CD4-positive, alpha-beta memory T cell (primary cell): ENCODE results near the gene SEMA3G. TPM values are rescaled to one million over a fixed set of nuclear protein-coding genes. Genes with fewer than 3 reads are reported as not detected.
A peak's percentile ranks its signal among the peaks of the same experiment; 100 is the strongest.

Experiments used
- CTCF ChIA-PET: fragments of 350-600 bp; sonication (Branson Sonifier 250); formaldehyde crosslinking; loops from one replicate; lab custom pipeline; 2021; ENCODE audit warnings: inconsistent platforms; ENCODE audit not compliant: partially characterized antibody; lab: Charles Lee
- POLR2A ChIA-PET: fragments of 350-600 bp; sonication (Branson Sonifier 250); formaldehyde crosslinking; loops from one replicate; lab custom pipeline; 2021; ENCODE audit not compliant: partially characterized antibody; lab: Charles Lee
- DNase-seq, 5 donors: peaks; one replicate each; pipeline versions ENCODE4 v3.0.0 to v3.0.0-alpha.2; 2020 to 2022; ENCODE audit warnings: mixed read lengths in 1 of 5
- H3K27ac ChIP-seq: one replicate; pipeline ENCODE4 v1.7.0; 2013; ENCODE audit warnings: low read depth, low read length
- H3K27me3 ChIP-seq: 2 replicates; pipeline ENCODE4 v1.7.0; 2013; ENCODE audit warnings: mild to moderate bottlenecking, low read length, moderate library complexity; ENCODE audit not compliant: insufficient read depth
- H3K36me3 ChIP-seq: 2 replicates; pipeline ENCODE4 v1.7.0; 2013; ENCODE audit warnings: mild to moderate bottlenecking, low read length, moderate library complexity; ENCODE audit not compliant: insufficient read depth
- H3K4me1 ChIP-seq: 2 replicates; pipeline ENCODE4 v1.7.0; 2013; ENCODE audit warnings: mild to moderate bottlenecking, low read length, moderate library complexity; ENCODE audit not compliant: insufficient read depth
- H3K4me3 ChIP-seq, 2 donors: one replicate each; pipeline ENCODE4 v1.7.0; 2013; ENCODE audit warnings: low read length in 2 of 2, mild to moderate bottlenecking in 1 of 2
- H3K9me3 ChIP-seq, 2 donors: one replicate each; pipeline ENCODE4 v1.7.0; 2013; ENCODE audit warnings: low read length in 2 of 2, control low read depth in 1 of 2; ENCODE audit not compliant: control insufficient read depth in 1 of 2
- H3K27ac Mint-ChIP-seq, 7 donors: one replicate each; pipeline ENCODE4 v1.8.0; 2020 to 2021; ENCODE audit warnings: mixed read lengths in 7 of 7, mild to moderate bottlenecking in 6 of 7, inconsistent platforms in 3 of 7, moderate library complexity in 3 of 7
- H3K27me3 Mint-ChIP-seq, 2 donors: one replicate each; pipeline ENCODE4 v1.8.0; 2020 to 2021; ENCODE audit warnings: mixed read lengths in 2 of 2
- H3K36me3 Mint-ChIP-seq, 2 donors: one replicate each; pipeline ENCODE4 v1.8.0; 2020 to 2021; ENCODE audit warnings: mixed read lengths in 2 of 2, inconsistent platforms in 1 of 2, mild to moderate bottlenecking in 1 of 2
- H3K4me1 Mint-ChIP-seq, 4 donors: one replicate each; pipeline ENCODE4 v1.8.0; 2020 to 2021; ENCODE audit warnings: mixed read lengths in 4 of 4, mild to moderate bottlenecking in 1 of 4
- H3K4me3 Mint-ChIP-seq, 8 donors: one replicate each; pipeline ENCODE4 v1.8.0; 2020 to 2021; ENCODE audit warnings: mixed read lengths in 8 of 8, mild to moderate bottlenecking in 7 of 8, moderate library complexity in 6 of 8, inconsistent platforms in 3 of 8
- H3K9me3 Mint-ChIP-seq, 8 donors: one replicate each; pipeline ENCODE4 v1.8.0; 2020 to 2021; ENCODE audit warnings: mixed read lengths in 8 of 8, mild to moderate bottlenecking in 5 of 8, inconsistent platforms in 3 of 8, moderate library complexity in 1 of 8
- intact Hi-C: fragments of 100-400 bp; cut with micrococcal nuclease; formaldehyde crosslinking; loops from one replicate; pipeline ENCODE4 v1.15.1; 2023
- polyA plus RNA-seq, 2 donors: library from polyadenylated mRNA; unstranded; fragments of 300-500 nt; fragmentation: Illumina TruSeq; gene quantifications; one replicate each; pipeline ENCODE4 v1.2.3, GENCODE V29; 2021
- total RNA-seq, 2 experiments: library from RNA; stranded (reverse); gene quantifications; one replicate each; pipeline ENCODE4 v1.2.3, GENCODE V29; 2021

The SEMA3G gene
- under 1 TPM; 0.17 to 0.22 TPM for total RNA-seq
- under 1 TPM in 1 of 2 donors, not detected in 1; 0.29 TPM for polyA plus RNA-seq

DNA sequence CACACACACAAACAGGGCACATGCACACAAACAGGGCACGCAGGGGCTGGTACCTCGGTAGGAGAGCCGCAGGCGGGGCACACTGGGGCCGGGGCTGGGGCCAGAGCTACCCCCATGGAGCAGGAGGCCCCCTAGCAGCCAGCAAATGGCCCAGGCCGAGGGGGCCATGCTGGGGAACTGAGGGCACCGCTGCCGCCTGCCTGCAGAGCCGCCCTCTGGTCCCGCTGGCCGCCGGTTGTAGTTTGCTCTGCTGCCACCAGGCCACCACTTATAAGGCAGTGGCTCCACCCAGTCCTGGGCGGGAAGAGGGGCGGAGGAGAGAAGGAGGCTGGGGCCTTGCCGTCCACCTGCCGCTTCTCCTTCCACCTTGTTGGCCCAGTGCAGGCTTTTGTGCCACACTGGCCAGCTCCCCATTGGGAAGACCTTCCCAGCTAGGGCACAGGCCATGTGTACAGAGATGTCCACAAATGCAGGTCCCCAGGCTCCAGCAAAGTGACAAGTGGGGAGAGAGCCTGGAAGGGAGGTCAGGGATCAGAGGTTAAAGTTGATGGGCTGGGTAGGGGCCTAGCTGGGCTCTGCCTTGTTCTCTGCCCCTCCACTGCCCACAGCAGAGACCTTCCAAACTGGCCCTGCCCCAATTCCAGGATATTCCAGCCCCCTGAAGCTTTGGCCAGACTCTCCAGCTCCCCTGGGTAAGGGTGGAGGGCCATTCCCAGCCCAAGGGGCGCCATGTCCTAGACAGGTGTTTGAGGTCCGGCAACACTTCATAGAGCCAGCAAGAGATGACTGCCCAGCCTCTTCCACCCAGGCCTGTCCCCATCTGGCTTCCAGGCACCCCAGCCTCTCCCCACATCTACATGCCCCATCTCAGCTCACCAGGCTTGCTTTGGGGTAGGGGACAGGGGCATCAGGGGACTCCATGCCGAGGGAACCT lies at the start of gene SEMA3G:
Gene SEMA3G (minus strand): TSS at position 244 of the 934 bp plus-strand sequence. CDS start 76 bp downstream, at position 168.
- H3K27ac Mint-ChIP-seq: peak within 1 kb of the TSS in 3 of 7 donors; percentile 10 to 76 (median 32)
- peak within 1 kb of the TSS in 3 of 8 donors; percentile 8 to 29 (median 12) for H3K4me3 Mint-ChIP-seq
- intact Hi-C loops: loop anchor here (5.0 kb wide), 1 partner anchor 223 kb away; no protein-coding TSS in a partner anchor
- DNase-seq: peak; percentile 62 to 84 (median 66)
- H3K9me3 Mint-ChIP-seq: no peaks in the 10 kb centered on the region
- no peaks in the 10 kb centered on the region for H3K36me3 Mint-ChIP-seq
- ChIA-PET POLR2A (interaction anchor here (0.9 to 2.3 kb wide), 3 partner anchors 10 to 158 kb away, joined by 3 to 13 read pairs (median 5); partner anchors contain the start of genes GLYCTK, NISCH and TNNC1), CTCF (interaction anchor here (1.0 to 7.1 kb wide), 13 partner anchors 10 to 444 kb away, joined by 3 to 107 read pairs (median 5); partner anchors contain the start of genes NISCH and TLR9)
- Histone ChIP-seq H3K36me3 (no peaks in the 10 kb centered on the region), H3K27ac (no peak within 1 kb of the TSS), H3K9me3 (no peaks in the 10 kb centered on the region), H3K27me3 (no peaks in the 10 kb centered on the region), H3K4me1 (peaks cover 14% of the 10 kb centered on the region), H3K4me3 (peak within 1 kb of the TSS in 1 of 2 donors; percentile 9)
- H3K27me3 Mint-ChIP-seq: no peaks in the 10 kb centered on the region
- H3K4me1 Mint-ChIP-seq: peaks cover 6 to 16% (median 12%) of the 10 kb centered on the region in 4 donors

GRCh38 chr3:52494445-52494844 lies 49.5 kb upstream of the SEMA3G start:
- Mint-ChIP-seq H3K4me3 (peak overlapping the region in 1 of 8 donors; percentile 13), H3K27ac (peak overlapping the region in 3 of 7 donors; percentile 30 to 47 (median 41)), H3K36me3 (peaks cover 7 to 32% of the 10 kb centered on the region in 2 donors), H3K9me3 (no peaks in the 10 kb centered on the region), H3K4me1 (peaks cover 4 to 6% (median 5%) of the 10 kb centered on the region in 4 donors), H3K27me3 (no peaks in the 10 kb centered on the region)
- peak in 1 of 5 donors; percentile 37 for DNase-seq
- CTCF ChIA-PET: no interaction called here
- POLR2A ChIA-PET: no interaction called here
- intact Hi-C loops: no loop called here
- no peak overlapping the region for H3K4me3 ChIP-seq
- H3K4me1 ChIP-seq: no peaks in the 10 kb centered on the region
- H3K9me3 ChIP-seq: no peaks in the 10 kb centered on the region
- H3K27me3 ChIP-seq: no peaks in the 10 kb centered on the region
- H3K36me3 ChIP-seq: peaks cover 26% of the 10 kb centered on the region
- no peak overlapping the region for H3K27ac ChIP-seq

DNA sequence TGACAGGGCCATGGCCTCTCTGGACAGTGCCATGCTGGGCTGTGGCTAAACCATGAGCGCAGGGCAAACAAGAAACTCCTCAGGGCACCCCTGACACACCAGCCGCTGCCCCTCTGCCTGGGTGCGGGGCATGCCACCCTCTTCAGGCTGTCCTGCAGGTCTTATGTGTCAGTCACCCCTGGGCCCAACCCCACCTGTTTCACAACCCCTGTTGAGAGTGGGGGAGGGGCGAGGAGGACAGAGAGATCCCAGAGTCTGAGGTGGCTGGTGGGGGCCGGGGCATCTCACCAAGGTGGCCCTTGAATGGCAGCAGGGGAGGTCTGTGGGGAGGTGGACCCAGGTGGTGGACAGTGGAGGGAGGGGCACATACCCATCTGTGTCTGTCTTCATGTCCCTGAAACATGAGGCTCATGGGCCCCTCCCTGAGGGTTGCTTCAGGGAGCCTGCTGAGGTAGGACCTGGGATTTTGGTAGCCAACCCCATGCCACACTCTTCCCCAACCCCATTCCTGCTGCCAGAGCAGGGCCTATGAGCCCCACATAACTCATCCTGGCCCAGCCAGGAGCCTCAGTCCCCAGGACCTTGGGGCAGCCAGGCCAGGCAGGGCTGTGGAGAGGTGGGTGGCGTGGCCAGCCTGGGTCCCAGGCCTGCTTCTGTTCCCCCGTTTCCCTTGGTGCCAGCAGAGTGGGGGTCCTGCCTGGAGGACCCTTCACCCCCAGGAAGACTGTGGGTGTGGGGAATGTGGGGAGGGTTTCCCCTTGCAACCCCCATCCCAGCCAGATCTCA lies 48.5 kb upstream of the SEMA3G start:
- Mint-ChIP-seq H3K4me3 (no peak overlapping the region), H3K27me3 (no peaks in the 10 kb centered on the region), H3K4me1 (peaks cover 4 to 6% (median 5%) of the 10 kb centered on the region in 4 donors), H3K36me3 (peaks cover 11 to 39% of the 10 kb centered on the region in 2 donors), H3K9me3 (no peaks in the 10 kb centered on the region), H3K27ac (no peak overlapping the region)
- ChIA-PET CTCF (no interaction called here), POLR2A (no interaction called here)
- Histone ChIP-seq H3K4me1 (no peaks in the 10 kb centered on the region), H3K4me3 (no peak overlapping the region), H3K36me3 (peaks cover 30% of the 10 kb centered on the region), H3K27me3 (no peaks in the 10 kb centered on the region), H3K9me3 (no peaks in the 10 kb centered on the region), H3K27ac (no peak overlapping the region)
- DNase-seq: peak in 1 of 5 donors; percentile 29
- intact Hi-C loops: no loop called here

- H3K36me3 ChIP-seq: peaks cover 30% of the 10 kb centered on the region
These were observed 47.2 kb upstream of the SEMA3G start for GRCh38 chr3:52492059-52492458.

DNA sequence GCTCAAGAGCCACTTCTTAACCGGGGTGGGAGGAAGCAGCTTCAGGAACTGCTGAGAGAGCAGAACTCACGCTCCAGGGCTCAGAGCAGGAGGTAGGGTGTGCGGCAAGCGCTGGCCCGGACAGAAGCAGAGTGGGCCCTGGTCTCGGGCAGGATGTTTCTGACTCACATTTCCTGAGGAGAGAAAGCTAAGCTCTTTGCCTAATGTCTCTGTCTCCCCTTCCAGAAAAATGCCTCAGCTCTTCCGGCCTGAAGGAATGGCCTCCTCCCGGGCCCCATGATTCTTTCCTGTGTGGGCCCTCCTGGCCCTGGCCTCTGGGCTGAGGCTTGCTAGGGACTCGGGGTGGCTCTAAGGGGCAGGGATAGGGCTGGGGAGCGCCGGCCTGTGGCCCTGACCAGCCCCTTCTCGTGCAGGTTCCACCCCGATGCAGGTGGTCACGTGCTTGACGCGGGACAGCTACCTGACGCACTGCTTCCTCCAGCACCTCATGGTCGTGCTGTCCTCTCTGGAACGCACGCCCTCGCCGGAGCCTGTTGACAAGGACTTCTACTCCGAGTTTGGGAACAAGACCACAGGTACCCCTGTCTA lies 46.1 kb upstream of the SEMA3G start:
- Histone ChIP-seq H3K4me3 (no peak overlapping the region), H3K27ac (no peak overlapping the region), H3K9me3 (no peaks in the 10 kb centered on the region), H3K27me3 (no peaks in the 10 kb centered on the region), H3K36me3 (peaks cover 30% of the 10 kb centered on the region), H3K4me1 (no peaks in the 10 kb centered on the region)
- ChIA-PET POLR2A (no interaction called here), CTCF (no interaction called here)
- H3K4me3 Mint-ChIP-seq: no peak overlapping the region
- intact Hi-C loops: no loop called here
- H3K27ac Mint-ChIP-seq: peak overlapping the region in 2 of 7 donors; percentile 29 to 34
- peaks cover 17 to 49% of the 10 kb centered on the region in 2 donors for H3K36me3 Mint-ChIP-seq
- H3K27me3 Mint-ChIP-seq: no peaks in the 10 kb centered on the region
- no peaks in the 10 kb centered on the region for H3K9me3 Mint-ChIP-seq
- DNase-seq: peak in 1 of 5 donors; percentile 7
- peaks cover 4 to 6% (median 5%) of the 10 kb centered on the region in 4 donors for H3K4me1 Mint-ChIP-seq

More at GRCh38 chr3:52492059-52492458, 47.2 kb upstream of the SEMA3G start:
- no peaks in the 10 kb centered on the region for H3K9me3 ChIP-seq
- H3K27ac ChIP-seq: no peak overlapping the region
- H3K27me3 ChIP-seq: no peaks in the 10 kb centered on the region
- DNase-seq: peak in 1 of 5 donors; percentile 21
- no peaks in the 10 kb centered on the region for H3K4me1 ChIP-seq
- Mint-ChIP-seq H3K4me1 (peaks cover 4 to 6% (median 5%) of the 10 kb centered on the region in 4 donors), H3K9me3 (no peaks in the 10 kb centered on the region), H3K4me3 (no peak overlapping the region), H3K27ac (no peak overlapping the region), H3K36me3 (peaks cover 17 to 46% of the 10 kb centered on the region in 2 donors), H3K27me3 (no peaks in the 10 kb centered on the region)
- POLR2A ChIA-PET: no interaction called here
- H3K4me3 ChIP-seq: no peak overlapping the region
- CTCF ChIA-PET: no interaction called here
- intact Hi-C loops: no loop called here

DNA sequence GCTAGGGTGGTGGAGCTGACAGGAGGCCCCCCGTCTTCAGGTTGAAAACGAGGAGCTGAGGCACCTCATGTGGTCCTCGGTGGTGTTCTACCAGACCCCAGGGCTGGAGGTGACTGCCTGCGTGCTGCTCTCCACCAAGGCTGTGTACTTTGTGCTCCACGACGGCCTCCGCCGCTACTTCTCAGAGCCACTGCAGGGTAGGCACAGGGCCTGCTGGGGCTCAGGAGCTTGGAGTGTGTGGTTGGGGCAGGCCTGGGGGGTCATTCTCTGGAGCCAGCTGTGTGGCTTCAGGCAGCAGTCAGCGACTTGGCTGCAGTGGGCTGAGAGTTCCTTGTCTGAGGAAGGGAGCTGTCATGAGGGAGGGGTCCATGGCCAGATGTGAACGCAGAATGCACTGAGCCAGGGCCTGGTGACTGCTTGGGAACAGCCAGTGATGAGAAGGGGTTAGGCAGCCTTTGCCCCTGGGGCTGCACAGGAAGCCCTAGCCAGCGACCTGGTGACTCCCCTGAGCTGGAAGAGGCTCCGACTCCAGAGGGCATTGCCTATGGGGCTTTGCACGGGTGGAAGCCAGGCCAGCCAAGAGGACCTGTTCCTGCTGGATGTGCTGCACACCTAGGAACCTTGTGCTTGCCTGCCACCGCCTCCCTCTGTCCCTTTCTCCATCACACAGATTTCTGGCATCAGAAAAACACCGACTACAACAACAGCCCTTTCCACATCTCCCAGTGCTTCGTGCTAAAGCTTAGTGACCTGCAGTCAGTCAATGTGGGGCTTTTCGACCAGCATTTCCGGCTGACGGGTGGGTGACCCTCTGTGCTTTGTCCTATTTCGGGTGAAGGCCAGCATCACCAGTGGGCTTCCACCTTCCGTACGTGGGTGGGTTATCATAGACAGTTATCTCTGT lies 45.4 kb upstream of the SEMA3G start:
- no peaks in the 10 kb centered on the region for H3K4me1 ChIP-seq
- ChIA-PET POLR2A (interaction anchor here (1.4 kb wide), 1 partner anchor 45 kb away, joined by 5 read pairs; no protein-coding TSS in a partner anchor), CTCF (interaction anchor here (0.6 to 0.9 kb wide), 2 partner anchors 44 to 78 kb away, joined by 3 read pairs; no protein-coding TSS in a partner anchor)
- peak in 1 of 5 donors; percentile 27 for DNase-seq
- Mint-ChIP-seq H3K9me3 (no peaks in the 10 kb centered on the region), H3K4me3 (no peak overlapping the region), H3K36me3 (peaks cover 17 to 51% of the 10 kb centered on the region in 2 donors), H3K27me3 (no peaks in the 10 kb centered on the region), H3K4me1 (peaks cover 4 to 6% (median 5%) of the 10 kb centered on the region in 4 donors), H3K27ac (peak overlapping the region in 1 of 7 donors; percentile 34)
- no peak overlapping the region for H3K4me3 ChIP-seq
- no peaks in the 10 kb centered on the region for H3K27me3 ChIP-seq
- no peaks in the 10 kb centered on the region for H3K9me3 ChIP-seq
- H3K27ac ChIP-seq: no peak overlapping the region
- peaks cover 37% of the 10 kb centered on the region for H3K36me3 ChIP-seq
- intact Hi-C loops: no loop called here
